ENCODE measurements around the gene OSTN.

- TF ChIP-seq CTCF (IDR thresholded peaks at IDR 0.05), result no peak
- no peak for TF ChIP-seq POLR2A (IDR thresholded peaks at IDR 0.05)
These were observed 22.6 kb downstream of the OSTN start for GRCh38 chr3:191221638-191222037.
